OCI-LY1 (cell line): ENCODE results near the gene OPRD1.
"Not testable (repeated sequence)": the region's sequence is repeated elsewhere in the genome, so short reads cannot be mapped to it uniquely, and the experiment has no call there.

Source experiments
- H2AFZ ChIP-seq: fragments of 200-600 bp; sonication (generic), shearing (Covaris generic); 2 replicates; pipeline ENCODE4 v1.6.0; 2014; ENCODE audit warnings: antibody characterized with exemption, mild to moderate bottlenecking, low read length
- H3F3A ChIP-seq: fragments of 200-600 bp; sonication (generic), shearing (Covaris generic); 2 replicates; pipeline ENCODE4 v1.6.0; 2014; ENCODE audit warnings: mild to moderate bottlenecking, antibody characterized with exemption, low read length, moderate library complexity; ENCODE audit not compliant: insufficient read depth
- H3K27ac ChIP-seq: fragments of 200-600 bp; sonication (generic); 2 replicates; pipeline ENCODE4 v1.5.1; 2014; ENCODE audit warnings: low read length, mixed run types, mild to moderate bottlenecking, low read depth; ENCODE audit not compliant: poor library complexity, severe bottlenecking
- H3K27me3 ChIP-seq: fragments of 200-600 bp; sonication (generic); 2 replicates; pipeline ENCODE4 v1.6.0; 2014; ENCODE audit warnings: antibody characterized with exemption, mild to moderate bottlenecking, low read length, moderate library complexity; ENCODE audit not compliant: insufficient read depth
- H3K36me3 ChIP-seq: fragments of 200-600 bp; sonication (generic); 2 replicates; pipeline ENCODE4 v1.6.1; 2014; ENCODE audit warnings: mild to moderate bottlenecking, antibody characterized with exemption, low read length, moderate library complexity, mixed read lengths; ENCODE audit not compliant: insufficient read depth
- H3K4me1 ChIP-seq: fragments of 200-600 bp; sonication (generic); 2 replicates; pipeline ENCODE4 v1.5.1; 2014; ENCODE audit warnings: mild to moderate bottlenecking, low read length, moderate library complexity; ENCODE audit not compliant: insufficient read depth, severe bottlenecking
- H3K4me2 ChIP-seq: fragments of 200-600 bp; sonication (generic), shearing (Covaris generic); 2 replicates; pipeline ENCODE4 v1.6.1; 2014; ENCODE audit warnings: low read length
- H3K4me3 ChIP-seq: fragments of 200-600 bp; sonication (generic); 2 replicates; pipeline ENCODE4 v1.5.1; 2014; ENCODE audit warnings: low read length, low read depth, mild to moderate bottlenecking, mixed read lengths; ENCODE audit not compliant: poor library complexity, severe bottlenecking
- H3K79me2 ChIP-seq: fragments of 200-600 bp; shearing (Covaris generic); 2 replicates; pipeline ENCODE4 v1.6.1; 2016; ENCODE audit warnings: mixed run types, low read length, mixed read lengths; ENCODE audit not compliant: insufficient read depth
- H3K9ac ChIP-seq: fragments of 200-600 bp; sonication (generic), shearing (Covaris generic); 2 replicates; pipeline ENCODE4 v1.6.1; 2014; ENCODE audit warnings: mild to moderate bottlenecking, low read length, mixed read lengths
- H3K9me2 ChIP-seq: fragments of 200-600 bp; sonication (generic), shearing (Covaris generic); 2 replicates; pipeline ENCODE4 v1.6.1; 2014; ENCODE audit warnings: low read depth, mild to moderate bottlenecking, low read length, mixed read lengths
- H3K9me3 ChIP-seq: fragments of 200-600 bp; shearing (Covaris generic); 2 replicates; pipeline ENCODE4 v1.6.1; 2014; ENCODE audit warnings: low read length, mixed read lengths
- H4K20me1 ChIP-seq: fragments of 200-600 bp; sonication (generic), shearing (Covaris generic); 2 replicates; pipeline ENCODE4 v1.6.0; 2016; ENCODE audit warnings: mild to moderate bottlenecking, low read length; ENCODE audit not compliant: insufficient read depth
- CTCF ChIP-seq: fragments of 200-600 bp; sonication (generic), shearing (Covaris generic); IDR thresholded peaks from 2 replicates; pipeline ENCODE4 v1.5.1; 2017; ENCODE audit warnings: mild to moderate bottlenecking, antibody characterized with exemption, low read length, moderate library complexity, mixed read lengths
- EZH2 ChIP-seq: fragments of 200-600 bp; sonication (generic), shearing (Covaris generic); IDR thresholded peaks from 2 replicates; pipeline ENCODE4 v1.8.0; 2017; ENCODE audit warnings: borderline replicate concordance, mixed run types, mild to moderate bottlenecking, antibody characterized with exemption, low read length, moderate library complexity, mixed read lengths

Gene OPRD1

GRCh38 chr1:28867850-28868249 is 55.9 kb downstream of the OPRD1 start:
- Histone ChIP-seq H3K79me2 (no peaks in the 10 kb centered on the region), H3K4me1 (no peaks in the 10 kb centered on the region), H3K27me3 (no peaks in the 10 kb centered on the region; the same call in 1 of the 2 replicates), H3K4me2 (no peak overlapping the region), H3K4me3 (no peak overlapping the region), H3K27ac (no peak overlapping the region), H3K36me3 (no peaks in the 10 kb centered on the region), H2AFZ (no peak overlapping the region), H3K9ac (no peak overlapping the region), H4K20me1 (no peaks in the 10 kb centered on the region), H3F3A (no peaks in the 10 kb centered on the region), H3K9me3 (no peaks in the 10 kb centered on the region), H3K9me2 (no peaks in the 10 kb centered on the region)
- TF ChIP-seq EZH2 (no peak), CTCF (no peak)

GRCh38 chr1:28869952-28870351 is 58.0 kb downstream of the OPRD1 start:
- no peak for TF ChIP-seq CTCF
- no peak for TF ChIP-seq EZH2
- no peak overlapping the region for H3K4me3 ChIP-seq
- H3K79me2 ChIP-seq: no peaks in the 10 kb centered on the region
- H3K4me2 ChIP-seq: no peak overlapping the region
- H3K9ac ChIP-seq: no peak overlapping the region
- no peak overlapping the region for H3K27ac ChIP-seq
- no peaks in the 10 kb centered on the region for H3F3A ChIP-seq
- H3K9me2 ChIP-seq: no peaks in the 10 kb centered on the region
- H4K20me1 ChIP-seq: no peaks in the 10 kb centered on the region
- no peaks in the 10 kb centered on the region for H3K9me3 ChIP-seq
- H3K27me3 ChIP-seq: no peaks in the 10 kb centered on the region; the same call in 1 of the 2 replicates
- no peak overlapping the region for H2AFZ ChIP-seq
- no peaks in the 10 kb centered on the region for H3K4me1 ChIP-seq
- H3K36me3 ChIP-seq: no peaks in the 10 kb centered on the region

- no peak overlapping the region for H3K4me3 ChIP-seq
- no peaks in the 10 kb centered on the region for H3F3A ChIP-seq
- no peak overlapping the region for H3K4me2 ChIP-seq
- H3K9me3 ChIP-seq: no peaks in the 10 kb centered on the region
- H3K79me2 ChIP-seq: no peaks in the 10 kb centered on the region
- H4K20me1 ChIP-seq: no peaks in the 10 kb centered on the region
- peaks cover 1% of the 10 kb centered on the region for H3K4me1 ChIP-seq
- no peaks in the 10 kb centered on the region for H3K9me2 ChIP-seq
- H3K36me3 ChIP-seq: no peaks in the 10 kb centered on the region
- no peak overlapping the region for H3K9ac ChIP-seq
- no peak overlapping the region for H3K27ac ChIP-seq
- H2AFZ ChIP-seq: no peak overlapping the region
- TF ChIP-seq CTCF: no peak
- TF ChIP-seq EZH2: no peak
- no peaks in the 10 kb centered on the region; the same call in 1 of the 2 replicates for H3K27me3 ChIP-seq
These were observed 59.8 kb downstream of the OPRD1 start for GRCh38 chr1:28871631-28872401.

GRCh38 chr1:28875134-28875533 is 63.2 kb downstream of the OPRD1 start:
- not testable (repeated sequence) for H3K36me3 ChIP-seq, H3K27me3 ChIP-seq, H3K9me2 ChIP-seq, H3K4me2 ChIP-seq, H3K4me1 ChIP-seq, H4K20me1 ChIP-seq, H3K27ac ChIP-seq, H3K9ac ChIP-seq, H3K4me3 ChIP-seq, H2AFZ ChIP-seq, H3K9me3 ChIP-seq, H3K79me2 ChIP-seq, H3F3A ChIP-seq
